ENCODE data around the gene CEP295NL.
"Not testable (repeated sequence)": the region's sequence is repeated elsewhere in the genome, so short reads cannot be mapped to it uniquely, and the experiment has no call there.

Gene CEP295NL

GRCh38 chr17:78925662-78926555 is 22.9 kb upstream of the CEP295NL start:
- DNase-seq, result no peak

GRCh38 chr17:78925234-78925633 is 22.2 kb upstream of the CEP295NL start, which contains the start of gene TIMP2:
TIMP2 (minus strand) TSS chr17:78925387; CDS start chr17:78925088, 299 bp downstream.
- DNase-seq, result peak in 3 of 4 experiments; percentile 18 to 75 (median 38)

GRCh38 chr17:78924481-78925151 is 21.6 kb upstream of the CEP295NL start:
- no peak for DNase-seq

GRCh38 chr17:78923660-78924453 is 20.9 kb upstream of the CEP295NL start:
- DNase-seq, result peak in 1 of 4 experiments; percentile 53

- DNase-seq, result no peak
Measured at GRCh38 chr17:78922816-78923498, 20.0 kb upstream of the CEP295NL start.

- no peak for DNase-seq
Measured at GRCh38 chr17:78921437-78921971, 18.5 kb upstream of the CEP295NL start.

- no peak for DNase-seq
Measured at GRCh38 chr17:78920528-78920927, 17.5 kb upstream of the CEP295NL start.

GRCh38 chr17:78919861-78920450 is 17.0 kb upstream of the CEP295NL start:
- no peak for DNase-seq

GRCh38 chr17:78918979-78919378 is 16.0 kb upstream of the CEP295NL start:
- no peak for DNase-seq

GRCh38 chr17:78917451-78918275 is 14.7 kb upstream of the CEP295NL start:
- DNase-seq, result no peak

- DNase-seq, result no peak
Measured at GRCh38 chr17:78915872-78916632, 13.1 kb upstream of the CEP295NL start.

GRCh38 chr17:78913115-78913514 is 10.1 kb upstream of the CEP295NL start:
- no peak for DNase-seq

GRCh38 chr17:78912082-78912481 is 9.1 kb upstream of the CEP295NL start:
- no peak for DNase-seq

GRCh38 chr17:78911543-78911942 is 8.5 kb upstream of the CEP295NL start:
- not testable (repeated sequence) for DNase-seq

GRCh38 chr17:78910497-78911284 is 7.7 kb upstream of the CEP295NL start:
- DNase-seq, result no peak

GRCh38 chr17:78908426-78908825 is 5.4 kb upstream of the CEP295NL start:
- DNase-seq, result no peak

GRCh38 chr17:78905541-78905940 is 2.5 kb upstream of the CEP295NL start:
- no peak for DNase-seq

GRCh38 chr17:78905116-78905515 is 2.1 kb upstream of the CEP295NL start:
- no peak for DNase-seq

- no peak for DNase-seq
Measured at GRCh38 chr17:78904371-78904770, 1.4 kb upstream of the CEP295NL start.

Data from activated naive CD4-positive, alpha-beta T cell (primary cell).